Left kidney (tissue), 2 donors: ENCODE results near the gene DNAH17. TPM values are rescaled to one million over a fixed set of nuclear protein-coding genes. Genes with fewer than 3 reads are reported as not detected.
A peak's percentile ranks its signal among the peaks of the same experiment; 100 is the strongest.

Source experiments
- DNase-seq: peaks from one replicate; pipeline ENCODE4 v3.0.0-alpha.2; 2013
- polyA plus RNA-seq: library from polyadenylated mRNA; unstranded; fragments of 120-200 nt; gene quantifications from one replicate; pipeline ENCODE4 v1.2.1, GENCODE V29; 2013; ENCODE audit not compliant: insufficient read length

DNAH17 gene
- polyA plus RNA-seq, 1 donor = 3.6 TPM

DNA sequence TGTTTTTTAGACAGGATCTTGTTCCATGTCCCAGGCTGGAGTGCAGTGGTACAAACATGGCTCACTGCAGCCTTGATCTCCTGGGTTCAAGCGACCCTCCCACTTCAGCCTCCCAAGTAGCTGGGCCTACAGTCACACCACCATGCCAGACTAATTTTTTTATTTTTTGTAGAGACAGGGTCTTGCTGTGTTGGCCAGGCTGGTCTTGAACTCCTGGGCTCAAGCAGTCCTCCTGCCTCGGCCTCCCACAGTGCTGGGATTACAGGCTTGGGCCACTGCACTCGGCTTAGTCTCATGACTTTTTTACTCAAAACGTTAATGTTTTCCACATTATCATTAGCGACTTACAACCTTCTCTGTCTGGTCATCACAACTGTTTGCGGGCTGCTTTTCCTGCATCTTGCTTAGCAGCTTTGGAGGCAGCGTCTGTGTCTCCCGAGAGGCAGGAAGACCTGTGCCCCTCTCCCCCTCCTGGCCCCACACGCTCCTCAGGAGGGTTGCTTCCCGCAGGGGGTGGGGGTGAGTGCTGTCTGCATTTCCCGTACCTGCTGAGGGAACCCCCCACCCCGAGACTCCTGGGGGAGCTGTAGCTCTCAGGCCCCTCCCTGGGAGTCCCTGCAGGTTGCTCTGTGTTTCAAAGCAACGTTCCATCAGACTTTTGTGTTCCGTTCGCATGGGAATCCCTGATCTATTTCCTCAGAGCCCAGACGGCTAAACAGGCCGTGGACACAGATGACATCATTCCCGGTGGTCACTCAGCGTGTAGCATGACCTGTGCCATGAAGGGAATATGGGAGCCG, 146.1 kb downstream of the DNAH17 start:
- DNase-seq = no peak

DNA sequence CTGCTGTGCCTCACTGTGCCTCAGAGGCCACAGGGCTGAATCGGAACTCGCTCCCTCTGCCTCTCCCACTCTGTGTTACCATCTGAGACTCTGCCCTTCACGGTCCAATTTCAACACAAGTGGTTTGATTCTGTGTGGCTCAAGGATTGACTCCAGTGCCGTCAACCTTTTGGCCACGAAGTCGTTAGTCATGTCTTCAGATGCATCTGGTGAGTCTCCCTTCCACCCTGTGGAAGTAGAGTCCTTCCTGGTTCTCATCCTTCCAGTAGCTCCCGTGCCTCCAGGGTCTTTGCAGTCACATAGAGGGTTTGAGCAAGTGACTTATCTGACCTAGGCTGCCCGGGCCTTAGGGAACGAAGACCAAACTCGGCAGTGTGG, 147.6 kb downstream of the DNAH17 start:
- DNase-seq = no peak

DNA sequence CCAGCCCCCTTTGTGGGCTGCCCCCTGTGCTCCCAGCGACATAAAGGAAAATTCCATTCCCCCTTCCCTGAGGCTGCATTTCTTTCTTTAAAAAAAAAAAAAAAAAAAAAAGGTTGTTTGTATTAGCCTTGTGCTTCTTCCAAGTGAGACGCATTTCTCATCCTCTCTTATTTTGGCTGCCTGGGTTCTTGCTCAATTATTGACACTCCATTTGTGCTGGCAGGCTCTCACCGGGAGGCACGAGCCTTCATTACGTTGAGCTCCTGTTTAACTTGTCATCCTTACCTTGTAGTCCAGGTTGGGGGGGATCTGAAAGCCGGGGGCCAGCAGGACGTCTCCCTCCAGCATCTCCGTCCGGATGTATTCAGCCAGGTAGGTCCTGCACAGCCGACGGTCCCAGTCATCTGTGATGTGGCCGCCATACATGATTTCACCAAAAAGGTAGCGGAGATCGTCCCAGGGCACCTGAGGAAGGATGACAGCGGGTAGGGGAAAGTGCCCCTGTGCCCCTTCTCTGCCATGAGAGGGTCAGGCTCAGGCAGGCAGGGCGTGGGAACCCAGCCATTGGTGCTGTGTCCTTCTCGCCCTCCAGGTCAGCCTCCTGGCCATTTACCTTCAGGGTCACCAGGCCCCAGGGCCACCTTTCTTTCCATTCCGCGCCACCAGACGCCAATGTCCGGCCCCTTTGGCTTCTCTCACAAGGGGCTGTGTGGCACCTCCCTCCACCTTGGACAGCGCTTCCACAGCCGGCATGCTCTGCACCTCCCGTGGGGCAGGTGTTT, 148.2 kb downstream of the DNAH17 start:
- no peak for DNase-seq

DNA sequence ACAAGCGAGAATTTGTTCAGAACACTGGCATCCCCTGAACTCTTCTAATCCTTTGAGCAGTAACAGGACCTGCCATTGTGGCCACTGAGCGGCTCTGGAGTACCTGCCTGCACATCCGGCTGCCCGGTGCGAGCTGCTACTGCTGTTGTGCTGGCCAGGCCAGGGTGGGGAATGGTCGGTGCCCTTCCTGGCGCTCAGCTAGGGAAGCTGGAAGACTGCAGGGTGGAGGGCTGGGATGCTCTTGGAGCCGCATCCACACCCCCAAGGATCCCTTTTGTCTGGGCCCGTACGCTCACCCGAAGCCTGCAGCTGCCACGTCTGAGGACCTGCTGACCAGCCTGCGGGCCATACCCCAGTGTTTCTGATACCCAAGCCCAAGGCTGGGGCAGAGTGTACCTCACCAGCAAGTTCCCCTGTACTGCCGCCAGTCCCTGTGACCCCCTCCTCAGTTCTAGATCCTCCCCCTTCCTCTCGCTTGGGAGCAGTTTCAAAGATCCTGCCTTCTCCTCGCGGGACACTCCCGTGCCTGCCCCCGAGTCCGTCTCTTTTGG, 149.1 kb downstream of the DNAH17 start:
- no peak for DNase-seq

DNA sequence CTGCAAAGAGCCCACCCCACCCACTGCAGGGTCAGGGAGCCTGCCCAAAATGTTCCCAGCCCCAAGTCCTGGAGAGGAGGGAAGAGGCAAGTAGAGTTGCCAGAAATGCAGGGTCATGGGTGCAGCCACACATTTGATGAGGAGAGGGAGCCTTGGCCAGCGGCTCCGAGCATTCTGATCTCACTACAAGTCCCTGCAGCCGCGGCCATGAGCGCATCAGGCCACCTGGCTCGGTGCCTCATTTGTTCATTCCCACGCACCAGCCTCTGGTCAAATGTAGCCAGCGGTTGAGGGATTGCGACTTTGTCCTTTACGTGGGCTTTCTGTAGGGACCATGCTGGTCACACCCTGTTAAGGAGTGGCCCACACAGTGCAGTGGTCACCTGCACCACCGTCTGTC, 150.1 kb downstream of the DNAH17 start:
- no peak for DNase-seq

DNA sequence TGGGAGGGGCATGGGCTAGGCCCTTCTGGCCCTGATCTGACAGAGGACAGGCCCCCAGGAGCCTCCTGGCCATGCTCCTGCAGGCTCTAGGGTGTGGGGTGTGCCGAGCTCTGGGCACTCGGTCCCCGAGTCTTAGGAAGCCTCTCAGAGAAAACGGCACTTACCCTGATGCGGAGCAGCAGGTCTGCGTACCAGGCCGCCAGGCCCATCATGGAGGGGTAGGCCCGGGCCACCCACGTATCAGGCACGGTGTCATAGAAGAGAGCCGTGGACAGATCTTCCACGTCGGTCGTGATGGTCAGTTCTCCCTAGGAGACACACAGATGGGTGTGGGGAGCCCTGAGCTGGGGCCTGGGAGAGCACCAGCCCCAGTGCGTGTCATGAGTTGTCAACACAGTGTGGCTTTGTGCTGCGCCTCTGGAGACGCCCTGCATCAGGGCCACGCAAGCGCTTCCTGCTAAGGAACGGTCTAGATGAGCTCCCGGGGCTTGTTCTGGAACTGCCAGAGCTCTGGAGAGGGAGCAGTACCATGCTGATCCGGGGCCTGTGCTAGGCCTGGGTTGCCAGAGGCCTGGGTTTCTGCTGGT, 150.8 kb downstream of the DNAH17 start:
- no peak for DNase-seq

DNA sequence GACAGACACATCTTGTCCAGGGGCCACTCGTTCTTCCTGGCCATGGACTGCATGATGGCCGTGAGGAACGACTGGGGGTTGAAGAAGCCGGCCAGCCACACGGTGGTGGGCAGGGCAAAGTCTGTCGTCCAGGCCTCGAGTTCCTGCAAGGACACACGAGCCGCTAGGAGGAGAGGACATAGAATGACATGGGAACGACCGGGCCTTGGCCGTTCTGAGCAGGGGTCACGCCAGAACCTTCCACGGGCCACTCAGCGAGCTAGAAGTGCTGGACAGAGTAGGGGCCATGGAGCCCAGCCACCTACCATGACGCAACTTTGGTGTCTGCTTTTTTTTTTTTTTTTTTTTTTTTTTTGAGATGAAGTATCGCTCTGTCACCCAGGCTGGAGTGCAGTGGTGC, 151.8 kb downstream of the DNAH17 start:
- no peak for DNase-seq

DNA sequence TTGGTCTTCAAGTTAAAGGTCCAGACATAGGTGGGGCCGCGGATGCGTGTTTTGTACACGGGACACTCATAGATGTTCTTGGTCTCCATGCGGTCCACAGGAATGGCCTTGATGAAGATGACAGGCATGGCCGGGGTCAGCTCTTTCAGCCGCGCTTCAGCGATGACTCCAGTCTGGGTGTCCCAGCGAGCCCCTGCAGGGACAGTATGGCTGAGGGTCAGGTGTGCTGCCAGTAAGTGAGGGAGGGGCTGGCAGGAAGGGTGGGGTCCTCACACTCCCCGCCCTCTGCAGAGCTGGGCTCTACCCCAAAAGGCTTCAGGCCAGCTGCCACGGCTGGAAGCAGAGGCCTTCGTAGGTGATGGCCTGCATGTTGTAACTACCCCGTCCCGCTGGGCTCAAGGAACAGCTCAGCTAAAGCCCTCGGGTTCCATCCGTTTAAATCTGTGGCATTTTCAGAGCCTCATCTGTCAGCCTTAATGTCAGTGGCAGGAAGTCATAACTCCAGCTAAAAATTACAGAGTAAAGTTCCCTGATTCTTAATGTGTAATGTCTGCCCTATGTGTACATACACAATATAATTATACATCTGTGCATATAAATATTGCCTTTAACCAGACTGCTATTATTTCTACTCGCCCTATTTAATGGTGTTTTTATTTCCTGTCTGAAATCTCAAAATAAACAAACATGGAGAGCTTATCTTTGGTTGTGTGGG, 153.1 kb downstream of the DNAH17 start:
- DNase-seq = no peak

DNA sequence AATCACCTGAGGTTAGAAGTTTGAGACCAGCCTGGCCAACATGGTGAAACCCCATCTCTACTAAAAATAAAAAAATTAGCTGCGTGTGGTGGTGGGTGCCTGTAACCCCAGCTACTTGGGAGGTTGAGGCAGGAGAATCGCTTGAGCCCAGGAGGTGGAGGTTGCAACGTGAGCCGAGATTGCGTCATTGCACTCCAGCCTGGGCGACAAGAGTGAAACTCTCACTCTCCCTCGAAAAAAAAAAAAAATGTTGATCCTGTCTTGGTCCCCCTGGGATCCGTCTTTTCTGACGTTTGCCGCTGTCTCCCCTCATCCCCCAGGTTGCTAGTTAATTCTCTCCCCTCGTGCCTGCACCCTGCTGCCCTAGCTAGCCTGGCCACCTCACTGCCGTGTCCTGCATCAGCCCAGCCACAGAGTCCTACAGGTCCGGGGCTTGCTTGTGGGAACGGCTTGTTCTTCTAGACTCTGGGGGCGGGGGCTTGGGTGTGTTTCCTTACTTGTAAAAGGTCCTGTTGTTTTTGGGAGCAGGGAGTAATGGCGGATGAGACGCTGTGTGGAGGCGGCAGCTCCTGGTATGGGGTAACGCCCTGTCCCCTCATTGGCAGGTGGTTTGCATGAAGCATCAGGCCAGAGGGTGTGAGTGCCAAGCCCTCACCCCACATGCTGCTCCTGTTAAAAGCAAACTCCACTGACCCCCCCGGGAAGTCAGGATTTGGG, 154.2 kb downstream of the DNAH17 start:
- DNase-seq = no peak

DNA sequence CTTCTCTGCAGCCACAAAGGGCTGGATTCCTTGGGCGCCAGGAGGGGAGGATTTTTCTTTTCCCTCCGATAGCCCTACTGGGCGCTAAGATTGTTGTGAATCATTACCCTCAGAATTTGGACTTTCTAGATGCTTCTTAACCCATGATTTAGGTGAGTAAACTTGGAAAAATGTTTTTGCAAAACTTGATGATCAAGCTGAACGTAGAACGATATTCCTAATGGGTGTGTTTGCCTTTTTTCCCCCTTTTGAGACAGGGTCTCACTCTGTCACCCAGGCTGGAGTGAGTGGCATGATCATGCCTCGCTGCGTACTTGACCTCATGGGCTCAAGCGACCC, 155.0 kb downstream of the DNAH17 start:
- DNase-seq = no peak

DNA sequence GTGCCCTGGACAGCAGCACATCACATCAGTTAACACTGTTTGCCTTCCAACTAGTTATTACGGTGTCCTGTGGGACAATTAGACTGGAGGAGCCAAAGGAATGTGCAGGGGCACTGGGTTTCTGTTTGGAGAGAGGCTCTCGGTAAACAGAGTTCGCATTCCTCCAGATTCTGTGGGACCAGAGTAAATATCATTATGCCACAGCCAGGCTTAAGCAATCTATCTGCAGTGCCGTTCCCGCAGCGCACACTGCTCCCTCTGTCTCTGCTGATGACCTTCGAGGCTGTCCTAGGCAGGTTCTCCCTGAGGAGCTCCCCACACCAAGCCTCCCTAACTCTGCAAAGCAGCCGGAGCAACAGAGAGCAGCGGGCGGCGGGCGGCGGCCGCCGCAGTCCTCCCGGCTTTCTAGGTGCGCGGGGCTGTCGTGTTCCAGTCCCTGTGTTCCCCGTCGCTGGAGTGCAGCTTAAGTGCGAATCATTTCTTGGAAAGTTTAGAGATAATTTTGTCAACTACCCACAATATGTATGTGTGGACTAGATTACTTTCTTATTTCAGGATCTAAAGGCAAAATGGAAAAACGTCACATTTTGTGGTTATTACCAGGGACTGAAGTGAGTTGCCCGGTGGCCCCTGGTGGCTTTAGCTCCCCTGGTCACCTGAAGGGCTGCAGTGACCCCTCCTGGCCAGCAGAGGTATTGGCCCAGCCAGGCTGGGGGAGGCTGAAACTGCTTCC, 155.5 kb downstream of the DNAH17 start:
- DNase-seq = peak; percentile 56

DNA sequence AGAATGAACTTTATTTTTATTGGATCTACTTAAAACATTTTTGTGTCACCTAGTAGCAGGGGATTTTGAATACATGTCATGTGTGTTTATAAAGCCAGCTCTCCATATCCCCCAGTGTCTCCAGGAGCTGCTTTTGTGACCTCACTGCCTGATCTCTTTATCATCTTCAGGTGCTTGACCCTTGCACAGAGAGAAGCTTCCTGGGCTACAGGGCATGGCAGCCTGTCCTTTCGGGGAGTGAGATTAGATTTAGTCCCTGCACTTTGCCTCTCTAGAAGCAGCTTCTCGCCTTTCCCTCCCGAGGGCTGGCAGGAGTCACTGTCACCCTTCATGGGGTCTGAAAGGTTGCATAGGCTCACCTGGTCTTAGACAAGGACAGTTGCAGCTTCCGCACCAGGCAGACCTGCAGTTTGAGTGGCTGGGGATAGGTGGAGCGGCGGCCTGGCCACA, 156.1 kb downstream of the DNAH17 start:
- DNase-seq = no peak

DNA sequence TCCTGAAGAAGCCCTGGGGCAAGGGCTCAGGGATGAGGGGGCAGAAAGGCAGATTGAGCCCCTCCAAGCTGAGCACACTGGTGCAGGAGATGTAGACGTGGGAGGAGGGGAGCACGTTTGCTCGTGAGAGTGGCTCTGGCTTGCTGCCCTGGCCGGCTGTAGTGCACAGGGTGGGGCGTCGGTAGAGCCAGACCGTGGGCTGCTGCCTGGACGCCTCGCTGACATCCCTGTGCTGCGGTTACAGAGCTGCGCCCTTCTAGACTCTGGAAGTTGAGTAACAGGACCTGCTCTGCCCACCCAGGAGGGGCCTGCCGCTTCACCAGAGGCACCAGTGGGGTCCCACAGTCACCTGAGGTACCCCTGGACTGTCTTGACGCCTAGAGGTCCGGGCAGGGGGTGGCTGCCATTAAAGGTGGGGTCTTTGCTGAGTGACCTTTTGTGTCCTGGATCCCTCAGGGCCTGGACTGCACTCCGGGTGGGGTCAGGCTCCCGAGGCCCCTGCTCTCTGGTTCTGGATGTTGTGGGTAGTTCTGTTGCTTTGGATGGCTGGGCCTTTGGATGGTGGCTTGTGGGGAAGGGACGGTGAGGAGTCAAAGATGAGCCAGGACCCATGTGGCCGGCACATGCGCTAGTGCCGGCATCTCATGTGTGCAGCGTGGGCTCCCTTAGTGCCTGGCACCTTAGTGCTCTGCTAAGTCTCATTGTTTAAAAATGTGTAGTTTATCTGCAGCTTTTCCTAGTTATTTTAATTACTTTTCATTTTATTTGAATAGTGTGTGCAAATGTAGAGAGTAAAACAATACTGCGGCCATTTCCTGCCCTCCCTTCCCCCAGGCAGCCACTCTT, 157.0 kb downstream of the DNAH17 start:
- DNase-seq = no peak

DNA sequence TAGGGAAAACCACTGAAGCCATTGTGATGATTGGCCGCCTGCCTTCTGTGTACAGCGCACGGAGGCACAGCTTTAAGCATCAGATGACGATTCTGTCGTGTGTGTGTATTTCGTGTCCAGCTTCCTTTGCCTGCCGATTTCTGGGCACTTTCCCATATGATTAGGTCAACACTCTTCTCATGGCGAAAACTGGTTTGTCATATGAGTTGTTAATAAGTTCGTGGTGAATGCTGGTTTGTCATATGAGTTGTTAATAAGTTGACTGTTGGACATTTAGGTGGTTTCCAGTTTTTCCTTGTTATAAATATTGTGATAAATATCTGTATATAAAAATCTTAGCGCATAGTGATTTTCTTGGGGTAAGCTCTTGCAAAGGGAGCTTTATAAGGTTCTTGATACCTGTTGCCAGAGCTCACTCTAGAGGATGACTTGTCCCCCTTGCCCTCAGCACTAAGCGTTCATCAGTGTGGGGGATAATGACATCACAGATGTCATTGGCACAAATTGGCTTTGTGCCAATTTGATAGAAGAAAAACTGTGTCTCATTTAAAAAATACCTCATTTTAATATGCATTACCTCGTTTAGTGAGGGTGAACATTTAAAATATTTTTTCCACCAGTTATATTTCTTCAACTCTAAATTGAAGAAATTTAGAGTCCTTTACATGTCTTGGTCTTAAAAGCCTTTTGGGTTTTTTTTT, 158.7 kb downstream of the DNAH17 start:
- DNase-seq = no peak

DNA sequence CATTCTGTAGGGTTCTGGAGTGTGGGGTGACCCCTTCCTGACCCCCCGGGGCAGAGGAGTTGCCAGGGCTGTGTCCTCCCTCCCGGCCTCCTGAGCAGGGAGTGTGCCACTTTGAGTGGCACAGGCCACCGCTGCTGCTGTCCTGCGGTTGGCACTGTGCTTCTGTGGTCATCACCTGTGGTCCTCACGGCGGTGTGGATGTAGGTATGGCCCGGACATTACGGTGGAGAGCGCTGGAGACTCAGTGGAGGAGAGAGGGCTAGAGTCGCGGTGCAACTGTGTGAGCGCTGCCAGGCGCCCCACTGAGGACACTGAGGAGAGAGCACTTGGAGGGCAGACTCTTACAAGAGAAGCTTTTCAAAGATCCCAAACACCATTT, 159.7 kb downstream of the DNAH17 start:
- no peak for DNase-seq

DNA sequence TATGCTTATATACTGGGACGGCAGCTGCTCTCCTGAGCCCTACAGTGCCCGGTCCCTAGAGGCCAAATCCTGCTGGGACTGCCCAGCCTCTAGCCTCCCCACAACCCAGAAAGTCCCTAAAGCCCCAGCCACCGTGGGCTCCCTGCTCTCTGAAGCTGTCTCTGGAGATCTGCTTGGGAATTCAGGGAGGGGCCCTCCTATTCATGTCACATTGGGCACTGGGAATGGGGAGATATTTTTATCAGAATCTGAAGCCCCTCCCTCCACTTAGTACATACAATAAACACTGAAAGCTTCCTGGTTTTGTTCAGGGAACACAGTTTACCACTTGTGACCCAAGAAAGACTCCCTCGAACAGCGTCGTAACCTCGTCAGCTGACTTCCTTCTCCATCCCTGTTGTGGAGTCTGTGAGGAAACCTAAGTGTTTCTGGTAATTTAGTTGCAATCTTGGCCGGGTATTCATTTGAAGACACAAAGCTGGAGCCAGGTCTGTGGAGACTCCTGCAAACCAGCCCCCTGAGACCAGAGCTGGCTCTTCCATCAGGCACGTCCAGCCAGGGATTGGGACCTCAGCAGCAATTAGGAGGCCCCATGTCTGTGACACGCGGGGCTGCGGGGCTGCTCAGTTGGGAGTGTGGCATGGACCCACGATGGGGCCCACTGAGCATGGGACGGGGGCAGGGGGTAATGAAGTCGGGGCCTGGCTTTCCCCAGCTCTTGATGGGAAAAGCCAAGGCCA, 160.2 kb downstream of the DNAH17 start:
- no peak for DNase-seq

DNA sequence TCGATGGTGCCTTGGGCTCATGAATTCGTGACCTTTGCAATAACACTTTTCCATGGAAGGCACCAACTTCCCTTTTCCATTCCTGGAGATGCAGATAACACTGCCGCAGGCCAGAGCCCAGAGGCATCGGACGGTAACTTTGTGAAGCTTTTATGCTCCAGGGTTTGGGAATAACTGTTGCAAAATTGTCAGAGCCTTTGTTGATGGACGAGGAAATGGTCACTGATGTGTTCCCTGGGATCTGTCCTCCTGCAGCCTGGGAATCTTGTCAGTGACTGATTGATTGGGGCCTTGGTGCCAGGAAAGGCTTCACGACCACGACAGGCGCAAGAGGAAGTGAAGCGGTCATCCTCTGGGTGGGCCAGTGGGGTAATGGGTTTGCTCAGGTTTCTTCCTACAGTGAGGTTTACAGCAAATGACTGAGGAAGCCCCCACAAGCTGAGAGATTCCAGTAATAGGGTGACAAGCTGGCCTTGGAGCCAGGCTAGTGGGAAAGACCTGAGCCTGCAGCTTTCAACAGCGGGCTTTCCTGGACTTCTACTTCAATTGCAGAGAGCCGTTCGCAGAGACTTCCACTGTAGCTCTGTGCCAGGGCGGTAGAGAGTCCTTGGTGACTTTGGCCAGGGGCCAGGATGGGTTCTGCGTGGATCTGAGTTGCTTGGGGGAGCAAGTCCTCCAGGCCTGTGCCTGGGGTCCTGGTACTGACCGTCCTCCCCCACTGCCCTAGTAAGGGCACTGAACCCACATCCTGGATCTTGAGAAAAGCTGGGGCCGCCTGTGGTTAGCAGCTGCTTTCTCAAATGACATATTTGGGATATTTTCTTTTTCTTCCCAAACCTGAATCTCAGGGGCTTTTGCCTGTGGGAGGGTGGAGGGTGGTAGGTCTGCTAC, 161.1 kb downstream of the DNAH17 start:
- no peak for DNase-seq
